HUES64 (cell line): ENCODE measurements around the gene ZSCAN26.

ENCODE experiments used
- H3K27ac ChIP-seq: 2 replicates; pipeline ENCODE4 v1.7.0; 2013; ENCODE audit warnings: low read depth, low read length, inconsistent platforms
- H3K27me3 ChIP-seq: 2 replicates; pipeline ENCODE4 v1.6.1; 2013; ENCODE audit warnings: mild to moderate bottlenecking, low read length; ENCODE audit not compliant: insufficient read depth
- H3K36me3 ChIP-seq: 2 replicates; pipeline ENCODE4 v1.6.1; 2013; ENCODE audit warnings: mild to moderate bottlenecking, low read length; ENCODE audit not compliant: insufficient read depth
- H3K4me1 ChIP-seq: 2 replicates; pipeline ENCODE4 v1.6.1; 2013; ENCODE audit warnings: mild to moderate bottlenecking, low read length, moderate library complexity; ENCODE audit not compliant: insufficient read depth
- H3K4me3 ChIP-seq: 2 replicates; pipeline ENCODE4 v1.5.1; 2013; ENCODE audit warnings: mild to moderate bottlenecking, low read length, moderate library complexity
- H3K9ac ChIP-seq: 2 replicates; pipeline ENCODE4 v1.6.1; 2013; ENCODE audit warnings: mild to moderate bottlenecking, low read depth, low read length
- H3K9me3 ChIP-seq: 2 replicates; pipeline ENCODE4 v1.6.1; 2013; ENCODE audit warnings: low read depth, low read length; ENCODE audit not compliant: insufficient read depth
- WGBS: fragments of 150-250, 120-280 bp; methylation state at CpG from one replicate; pipeline ENCODE4 v1.1.7; 2013; ENCODE audit warnings: missing lambda C conversion rate; 5-methylcytosine and 5-hydroxymethylcytosine counted together

The ZSCAN26 gene

GRCh38 chr6:28258877-28259777 is 7.8 kb upstream of the ZSCAN26 start, which contains the start of gene NKAPL:
TSS of gene NKAPL (plus strand) at chr6:28259297. CDS start at chr6:28259372, 75 bp downstream.
- H3K4me3 ChIP-seq, result no peak within 1 kb of the TSS
- H3K9ac ChIP-seq, result no peak within 1 kb of the TSS
- H3K9me3 ChIP-seq, result no peaks in the 10 kb centered on the region
- no peaks in the 10 kb centered on the region for H3K36me3 ChIP-seq
- peaks cover 30% of the 10 kb centered on the region for H3K27me3 ChIP-seq
- H3K27ac ChIP-seq, result no peak within 1 kb of the TSS
- 94% methylated on average over 58 of the region's 58 CpGs for WGBS
- H3K4me1 ChIP-seq, result no peaks in the 10 kb centered on the region

- H3K4me3 ChIP-seq, result no peak overlapping the region
- H3K4me1 ChIP-seq, result peaks cover 14% of the 10 kb centered on the region; the same call in 1 of the 2 replicates
- no peak overlapping the region for H3K9ac ChIP-seq
- WGBS, result 87% methylated on average over 2 of the region's 2 CpGs
- H3K27me3 ChIP-seq, result peaks cover 41% of the 10 kb centered on the region
- no peaks in the 10 kb centered on the region for H3K9me3 ChIP-seq
- H3K36me3 ChIP-seq, result no peaks in the 10 kb centered on the region
- H3K27ac ChIP-seq, result no peak overlapping the region
Observed at GRCh38 chr6:28263922-28264321, 3.0 kb upstream of the ZSCAN26 start.

- H3K4me3 ChIP-seq, result no peak overlapping the region
- no peak overlapping the region for H3K9ac ChIP-seq
- H3K9me3 ChIP-seq, result no peaks in the 10 kb centered on the region
- H3K36me3 ChIP-seq, result no peaks in the 10 kb centered on the region
- no peak overlapping the region for H3K27ac ChIP-seq
- 83% methylated on average over 3 of the region's 4 CpGs for WGBS
- peaks cover 14% of the 10 kb centered on the region; the same call in 1 of the 2 replicates for H3K4me1 ChIP-seq
- H3K27me3 ChIP-seq, result peaks cover 41% of the 10 kb centered on the region
Observed at GRCh38 chr6:28264834-28265401, 2.0 kb upstream of the ZSCAN26 start.

- 49% methylated on average over 4 of the region's 5 CpGs for WGBS
- H3K9ac ChIP-seq, result peak overlapping the region; percentile 82
- H3K27ac ChIP-seq, result peak overlapping the region; percentile 84; the same call in 1 of the 2 replicates
- peaks cover 14% of the 10 kb centered on the region; the same call in 1 of the 2 replicates for H3K4me1 ChIP-seq
- peaks cover 32% of the 10 kb centered on the region; the same call in 1 of the 2 replicates for H3K27me3 ChIP-seq
- H3K36me3 ChIP-seq, result no peaks in the 10 kb centered on the region
- H3K9me3 ChIP-seq, result no peaks in the 10 kb centered on the region
- peak overlapping the region; percentile 92 for H3K4me3 ChIP-seq
Observed at GRCh38 chr6:28266563-28266961, 381 bp upstream of the ZSCAN26 start.

- peak overlapping the region; percentile 82 for H3K9ac ChIP-seq
- peaks cover 23% of the 10 kb centered on the region; the same call in 1 of the 2 replicates for H3K27me3 ChIP-seq
- WGBS, result 27% methylated on average over 1 of the region's 1 CpG
- peaks cover 14% of the 10 kb centered on the region; the same call in 1 of the 2 replicates for H3K4me1 ChIP-seq
- no peak overlapping the region for H3K27ac ChIP-seq
- no peaks in the 10 kb centered on the region for H3K9me3 ChIP-seq
- peak overlapping the region; percentile 92 for H3K4me3 ChIP-seq
- H3K36me3 ChIP-seq, result peaks cover 11% of the 10 kb centered on the region
Observed at GRCh38 chr6:28267695-28268059, 734 bp downstream of the ZSCAN26 start.

GRCh38 chr6:28269492-28269891 is 2.5 kb downstream of the ZSCAN26 start:
- no peak overlapping the region for H3K4me3 ChIP-seq
- no peaks in the 10 kb centered on the region for H3K9me3 ChIP-seq
- no peak overlapping the region for H3K9ac ChIP-seq
- no peak overlapping the region for H3K27ac ChIP-seq
- peaks cover 14% of the 10 kb centered on the region; the same call in 1 of the 2 replicates for H3K4me1 ChIP-seq
- H3K27me3 ChIP-seq, result peaks cover 8% of the 10 kb centered on the region; the same call in 1 of the 2 replicates
- H3K36me3 ChIP-seq, result peaks cover 29% of the 10 kb centered on the region

GRCh38 chr6:28274888-28275287 is 7.9 kb downstream of the ZSCAN26 start:
- Histone ChIP-seq H3K27me3 (no peaks in the 10 kb centered on the region), H3K9ac (no peak overlapping the region), H3K36me3 (peaks cover 62% of the 10 kb centered on the region)

GRCh38 chr6:28277746-28278145 is 10.8 kb downstream of the ZSCAN26 start:
- WGBS, result 90% methylated on average over 2 of the region's 3 CpGs
- Histone ChIP-seq H3K4me1 (peaks cover 12% of the 10 kb centered on the region), H3K27me3 (0 out of 2 replicates have a peak, but pooled peaks cover 3% of the 10 kb centered on the region), H3K9ac (no peak overlapping the region), H3K36me3 (peaks cover 50% of the 10 kb centered on the region), H3K9me3 (no peaks in the 10 kb centered on the region), H3K4me3 (no peak overlapping the region), H3K27ac (no peak overlapping the region)

More at GRCh38 chr6:28274888-28275287, 7.9 kb downstream of the ZSCAN26 start:
- Histone ChIP-seq H3K9me3 (no peaks in the 10 kb centered on the region), H3K4me1 (no peaks in the 10 kb centered on the region), H3K27ac (no peak overlapping the region), H3K4me3 (no peak overlapping the region)

- Histone ChIP-seq H3K4me3 (peak overlapping the region; percentile 97), H3K27ac (no peak overlapping the region), H3K36me3 (peaks cover 40% of the 10 kb centered on the region), H3K9me3 (no peaks in the 10 kb centered on the region), H3K4me1 (peaks cover 15% of the 10 kb centered on the region), H3K27me3 (0 out of 2 replicates have a peak, but pooled peaks cover 3% of the 10 kb centered on the region), H3K9ac (peak overlapping the region; percentile 82)
- WGBS, result 83% methylated on average over 1 of the region's 3 CpGs
Observed at GRCh38 chr6:28280595-28281287, 13.8 kb downstream of the ZSCAN26 start.

GRCh38 chr6:28281288-28282064 is 14.5 kb downstream of the ZSCAN26 start, which contains the start of gene PGBD1:
TSS of gene PGBD1 (plus strand) at chr6:28281572. CDS start at chr6:28283814, 2,242 bp downstream.
- WGBS, result under 1% methylated on average over 50 of the region's 50 CpGs

More at GRCh38 chr6:28281288-28282064, 14.5 kb downstream of the ZSCAN26 start, which contains the start of gene PGBD1:
- Histone ChIP-seq H3K9ac (peak within 1 kb of the TSS; percentile 82), H3K27me3 (0 out of 2 replicates have a peak, but pooled peaks cover 3% of the 10 kb centered on the region), H3K4me1 (peaks cover 15% of the 10 kb centered on the region), H3K9me3 (no peaks in the 10 kb centered on the region), H3K36me3 (peaks cover 40% of the 10 kb centered on the region), H3K27ac (peak within 1 kb of the TSS; percentile 66), H3K4me3 (peak within 1 kb of the TSS; percentile 97)
